PC-3 (cell line): ENCODE data around the gene EGFLAM.

Source experiments
- CTCF ChIP-seq: fragments of 300-600 bp; sonication (generic); conservative IDR thresholded peaks from 2 replicates; pipeline ENCODE4 v1.5.1; 2017; ENCODE audit warnings: antibody characterized with exemption, low read depth, mild to moderate bottlenecking, low read length
- EZH2 ChIP-seq: fragments of 300-600 bp; sonication (generic); IDR thresholded peaks from one replicate; pipeline ENCODE4 v1.6.1; 2017; ENCODE audit warnings: antibody characterized with exemption, mild to moderate bottlenecking, low read length; ENCODE audit not compliant: unreplicated experiment
- EZH2phosphoT487 ChIP-seq: fragments of 300-600 bp; sonication (generic); IDR thresholded peaks from 2 replicates; pipeline ENCODE4 v1.6.1; 2018; ENCODE audit warnings: mild to moderate bottlenecking, antibody characterized with exemption, low read length, borderline replicate concordance

GRCh38 chr5:38466424-38467189, 208.2 kb downstream of the EGFLAM start:
- TF ChIP-seq CTCF (no peak), EZH2 (no peak), EZH2phosphoT487 (no peak)
